Measurements from ENCODE around the gene TDRD7.
"Not testable (repeated sequence)": the region's sequence is repeated elsewhere in the genome, so short reads cannot be mapped to it uniquely, and the experiment has no call there.

Gene TDRD7

GRCh38 chr9:97427885-97428284 lies 16.0 kb downstream of the TDRD7 start:
- DNase-seq = no peak

- no peak for DNase-seq
Measured at GRCh38 chr9:97430316-97431043, 18.6 kb downstream of the TDRD7 start.

- no peak for DNase-seq
Measured at GRCh38 chr9:97431044-97431441, 19.1 kb downstream of the TDRD7 start.

- DNase-seq = no peak
Measured at GRCh38 chr9:97431549-97432143, 19.8 kb downstream of the TDRD7 start.

- no peak for DNase-seq
Measured at GRCh38 chr9:97437051-97437600, 25.2 kb downstream of the TDRD7 start.

GRCh38 chr9:97438257-97438656 lies 26.4 kb downstream of the TDRD7 start:
- DNase-seq = no peak

- DNase-seq = no peak
Measured at GRCh38 chr9:97438666-97439065, 26.8 kb downstream of the TDRD7 start.

GRCh38 chr9:97440160-97440559 lies 28.3 kb downstream of the TDRD7 start:
- DNase-seq = no peak

- DNase-seq = no peak
Measured at GRCh38 chr9:97441729-97442128, 29.8 kb downstream of the TDRD7 start.

- no peak for DNase-seq
Measured at GRCh38 chr9:97445119-97445701, 33.3 kb downstream of the TDRD7 start.

GRCh38 chr9:97447001-97447400 lies 35.1 kb downstream of the TDRD7 start:
- DNase-seq = no peak

- not testable (repeated sequence) for DNase-seq
Measured at GRCh38 chr9:97453573-97453972, 41.7 kb downstream of the TDRD7 start.

GRCh38 chr9:97456841-97457240 lies 44.9 kb downstream of the TDRD7 start:
- not testable (repeated sequence) for DNase-seq

- DNase-seq = no peak
Measured at GRCh38 chr9:97459326-97459725, 47.4 kb downstream of the TDRD7 start.

- DNase-seq = no peak
Measured at GRCh38 chr9:97462159-97462558, 50.3 kb downstream of the TDRD7 start.

GRCh38 chr9:97462914-97463313 lies 51.0 kb downstream of the TDRD7 start:
- DNase-seq = no peak

- peak; percentile 27 for DNase-seq
Measured at GRCh38 chr9:97468658-97469448, 57.0 kb downstream of the TDRD7 start.

- DNase-seq = no peak
Measured at GRCh38 chr9:97470076-97470475, 58.2 kb downstream of the TDRD7 start.

GRCh38 chr9:97473717-97474116 lies 61.8 kb downstream of the TDRD7 start:
- no peak for DNase-seq

GRCh38 chr9:97474372-97474925 lies 62.6 kb downstream of the TDRD7 start:
- no peak for DNase-seq

- no peak for DNase-seq
Measured at GRCh38 chr9:97475059-97475458, 63.2 kb downstream of the TDRD7 start.

GRCh38 chr9:97478301-97478981 lies 66.5 kb downstream of the TDRD7 start:
- DNase-seq = no peak

Data from CD4-positive, alpha-beta T cell treated with Interleukin-17A for 1 hour (primary cell).